ENCODE data around the gene GSN. TPM values are rescaled to one million over a fixed set of nuclear protein-coding genes. Genes with fewer than 3 reads are reported as not detected.
"Not testable (repeated sequence)": the region's sequence is repeated elsewhere in the genome, so short reads cannot be mapped to it uniquely, and the experiment has no call there.

GSN gene
- polyA plus RNA-seq, 3 donors, result 183 to 2,232 (median 1,519) TPM

DNA sequence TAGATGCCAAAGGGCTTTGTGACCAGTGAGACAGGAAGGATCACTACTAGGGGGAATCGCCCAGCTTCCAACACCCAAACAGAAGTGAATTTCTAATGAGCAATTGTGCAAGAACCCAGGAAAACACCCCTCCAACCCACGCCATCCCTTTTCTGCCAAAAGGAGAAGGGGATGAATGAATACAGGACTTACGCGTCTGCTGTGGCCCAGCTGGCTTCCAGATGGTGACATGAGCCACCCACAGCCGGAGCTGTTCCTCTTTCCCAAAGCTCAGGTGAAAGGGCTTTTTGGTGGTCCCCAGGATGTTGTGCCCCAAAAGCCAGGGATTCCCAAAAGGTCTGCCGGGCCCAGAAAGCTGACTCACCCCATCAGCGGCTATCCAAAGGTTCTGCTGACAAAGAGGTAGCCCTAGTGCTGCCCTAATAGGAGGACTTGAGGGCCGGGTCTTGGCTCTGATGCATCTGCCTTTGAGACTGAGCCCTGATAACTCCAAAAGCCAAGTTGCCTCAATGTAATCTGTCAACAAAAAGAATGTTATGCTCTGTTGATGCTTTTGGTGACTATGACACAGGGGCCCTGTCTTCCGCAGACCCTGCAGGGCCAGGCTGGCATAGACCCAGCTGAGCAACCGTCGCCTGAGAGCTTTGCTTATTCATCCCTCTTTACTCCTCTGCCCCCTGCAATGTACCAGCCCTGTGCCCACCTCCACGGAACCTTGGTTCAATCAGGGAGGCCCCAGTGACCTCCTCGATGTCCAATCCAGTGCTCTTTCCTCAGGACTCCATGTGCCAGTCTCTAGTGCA lies 14.5 kb downstream of the GSN start:
- peak overlapping the region; percentile 49 for H3K27ac ChIP-seq (ENCODE audit: low read depth, low read length)
- 20 to 77% (median 25%) methylated on average over 13 of the region's 13 CpGs for WGBS, 3 donors

DNA sequence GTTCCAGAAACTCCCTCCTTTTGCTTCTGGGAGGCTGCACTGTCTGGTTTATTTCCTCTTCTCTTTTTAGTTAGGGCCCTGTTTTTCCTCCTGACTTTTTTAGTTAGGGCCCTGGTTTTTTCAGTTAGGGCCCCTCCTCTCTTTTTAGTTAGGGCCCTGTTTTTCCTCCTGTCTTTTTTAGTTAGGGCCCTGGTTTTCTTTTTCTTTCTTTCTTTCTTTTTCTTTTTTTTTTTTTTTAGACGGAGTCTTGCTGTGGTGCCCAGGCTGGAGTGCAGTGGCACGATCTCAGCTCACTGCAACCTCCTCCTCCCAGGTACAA lies 15.1 kb downstream of the GSN start:
- H3K27ac ChIP-seq (ENCODE audit: low read depth, low read length), result no peak overlapping the region
- WGBS, 3 donors, result 48 to 74% (median 60%) methylated on average over 2 of the region's 2 CpGs

GRCh38 chr9:121283856-121284732 lies 16.1 kb downstream of the GSN start:
- peak overlapping the region; percentile 88 for H3K27ac ChIP-seq (ENCODE audit: low read depth, low read length)
- WGBS, 3 donors, result 59 to 73% (median 60%) methylated on average over 11 of the region's 11 CpGs

GRCh38 chr9:121284733-121285451 lies 16.9 kb downstream of the GSN start:
- 84 to 92% (median 90%) methylated on average over 9 of the region's 9 CpGs for WGBS, 3 donors
- peak overlapping the region; percentile 88 for H3K27ac ChIP-seq (ENCODE audit: low read depth, low read length)

DNA sequence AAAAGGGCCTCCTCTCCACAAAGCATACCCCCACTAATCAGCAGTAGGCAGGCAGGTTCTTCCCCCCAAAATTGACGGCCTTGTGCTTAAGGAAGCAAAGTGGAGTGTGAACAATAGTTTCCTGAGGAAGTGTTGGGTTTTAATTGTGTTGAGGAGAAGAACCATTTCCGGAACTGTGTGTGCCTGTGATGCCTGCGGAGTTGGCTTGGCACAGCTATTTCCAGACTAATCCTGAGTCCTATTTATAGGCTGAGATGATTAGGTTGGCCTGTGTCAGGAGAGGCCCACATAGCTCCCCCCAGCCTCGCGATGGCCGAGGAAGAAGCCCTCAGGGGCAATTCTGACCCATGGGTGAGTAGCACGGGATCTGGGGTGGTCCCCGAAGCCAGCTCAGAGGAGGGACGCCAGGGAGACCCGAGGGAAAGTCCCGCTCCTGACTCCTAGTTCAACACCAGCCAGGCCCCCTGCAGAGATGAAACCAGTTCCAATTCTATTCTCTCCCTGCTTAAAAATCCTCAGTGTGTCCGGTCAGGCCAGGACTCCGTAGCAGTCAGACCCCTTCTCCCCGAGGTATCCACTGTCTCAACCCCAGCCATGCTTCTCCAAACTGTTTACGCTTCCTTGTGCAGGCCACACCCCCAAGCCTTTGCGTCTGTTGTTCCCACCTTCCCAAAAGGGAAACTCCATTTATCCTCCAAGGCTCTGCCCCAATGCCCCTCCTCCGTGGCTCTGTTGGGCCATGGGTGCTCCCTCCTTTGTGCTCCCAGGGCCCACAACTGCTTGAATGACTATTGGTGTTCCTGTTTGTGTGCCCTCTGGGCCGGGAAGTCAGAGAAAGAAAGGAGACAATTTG lies 18.1 kb downstream of the GSN start:
- 12 to 71% (median 18%) methylated on average over 18 of the region's 18 CpGs for WGBS, 3 donors
- peak overlapping the region; percentile 98 for H3K27ac ChIP-seq (ENCODE audit: low read depth, low read length)

DNA sequence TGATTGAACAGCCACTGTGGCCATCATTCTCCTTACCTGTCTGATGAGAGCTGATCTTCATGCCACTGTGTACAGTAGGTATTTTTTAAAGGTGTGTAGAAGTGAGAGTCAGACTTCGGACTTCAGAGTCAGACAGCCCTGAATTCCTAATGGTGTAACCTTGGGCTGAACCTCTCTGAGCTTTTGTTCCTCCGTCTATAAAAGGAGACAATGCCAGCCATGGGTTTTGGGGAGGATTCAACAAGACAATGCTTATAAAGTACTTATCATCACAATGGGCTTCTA lies 18.7 kb downstream of the GSN start:
- WGBS, 3 donors, result 34 to 77% (median 46%) methylated on average over 2 of the region's 2 CpGs
- peak overlapping the region; percentile 98 for H3K27ac ChIP-seq (ENCODE audit: low read depth, low read length)

DNA sequence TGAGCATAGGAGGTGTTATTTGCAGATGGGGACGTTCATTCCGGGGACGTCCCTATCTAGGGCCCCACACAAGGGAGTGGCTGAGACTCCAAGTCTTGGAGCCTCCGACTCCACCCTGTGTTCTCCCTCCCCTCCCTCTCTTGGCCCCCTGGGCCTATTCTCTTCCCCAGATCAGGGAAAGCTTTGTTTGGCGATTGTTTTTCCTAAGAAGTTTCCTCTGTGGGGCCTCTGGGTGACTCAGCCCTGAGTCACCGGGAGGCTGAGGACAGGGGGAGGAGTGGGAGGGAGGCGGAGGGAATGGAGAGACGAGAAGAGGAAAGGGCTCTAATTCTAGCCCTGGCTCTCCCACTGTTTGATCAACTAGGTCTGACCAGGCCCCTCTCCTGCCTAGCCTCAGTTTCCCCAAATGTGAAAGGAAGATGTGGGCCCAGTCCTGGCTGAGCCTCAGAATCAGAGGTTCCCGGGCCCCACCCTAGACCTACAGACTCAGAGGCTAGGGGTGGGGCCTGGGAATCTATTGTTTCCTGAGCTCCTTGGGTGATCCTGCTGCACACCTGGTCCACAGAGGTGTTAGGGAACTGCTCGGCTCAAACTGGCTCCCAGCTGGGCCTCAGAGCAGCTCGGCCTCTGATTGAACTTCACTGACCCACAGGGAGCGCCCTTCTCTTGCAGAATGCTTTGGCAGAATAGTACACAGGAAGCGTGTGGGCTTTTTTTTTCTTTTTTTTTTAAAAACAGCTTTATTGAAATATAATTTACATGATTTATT lies 19.2 kb downstream of the GSN start:
- 10 to 50% (median 12%) methylated on average over 13 of the region's 13 CpGs for WGBS, 3 donors
- peak overlapping the region; percentile 98 for H3K27ac ChIP-seq (ENCODE audit: low read depth, low read length)

DNA sequence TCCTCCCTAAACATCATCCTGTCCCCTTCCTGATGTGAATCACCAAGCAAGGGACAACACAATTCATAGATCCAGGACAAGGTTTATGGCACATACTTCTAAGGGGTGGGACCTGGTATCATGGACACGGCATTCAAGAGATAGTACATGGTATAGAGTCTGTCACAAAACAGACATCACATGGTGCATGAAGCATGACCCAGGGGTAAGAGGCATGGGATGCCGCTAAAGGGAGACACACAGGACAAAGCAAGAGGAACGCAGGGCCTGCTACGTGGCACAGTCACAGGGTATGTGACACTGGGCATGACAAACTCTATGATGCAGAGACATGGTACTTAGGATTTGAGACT lies 20.7 kb downstream of the GSN start:
- 50 to 72% (median 55%) methylated on average over 4 of the region's 4 CpGs for WGBS, 3 donors
- peak overlapping the region; percentile 32 for H3K27ac ChIP-seq (ENCODE audit: low read depth, low read length)

- 13 to 48% (median 13%) methylated on average over 10 of the region's 10 CpGs for WGBS, 3 donors
- H3K27ac ChIP-seq (ENCODE audit: low read depth, low read length), result peak overlapping the region; percentile 39
These were observed 21.2 kb downstream of the GSN start for GRCh38 chr9:121289026-121289771.

- 50 to 77% (median 60%) methylated on average over 7 of the region's 7 CpGs for WGBS, 3 donors
- H3K27ac ChIP-seq (ENCODE audit: low read depth, low read length), result peak overlapping the region; percentile 39
These were observed 21.9 kb downstream of the GSN start for GRCh38 chr9:121289772-121290370.

- H3K27ac ChIP-seq (ENCODE audit: low read depth, low read length), result not testable (repeated sequence)
- WGBS, 3 donors, result 85 to 98% (median 95%) methylated on average over 3 to 4 of the region's 4 CpGs
These were observed 23.6 kb downstream of the GSN start for GRCh38 chr9:121291536-121291935.

GRCh38 chr9:121292051-121292450 lies 24.1 kb downstream of the GSN start:
- H3K27ac ChIP-seq (ENCODE audit: low read depth, low read length), result no peak overlapping the region
- 94 to 100% (median 97%) methylated on average over 1 of the region's 1 CpG for WGBS, 3 donors

DNA sequence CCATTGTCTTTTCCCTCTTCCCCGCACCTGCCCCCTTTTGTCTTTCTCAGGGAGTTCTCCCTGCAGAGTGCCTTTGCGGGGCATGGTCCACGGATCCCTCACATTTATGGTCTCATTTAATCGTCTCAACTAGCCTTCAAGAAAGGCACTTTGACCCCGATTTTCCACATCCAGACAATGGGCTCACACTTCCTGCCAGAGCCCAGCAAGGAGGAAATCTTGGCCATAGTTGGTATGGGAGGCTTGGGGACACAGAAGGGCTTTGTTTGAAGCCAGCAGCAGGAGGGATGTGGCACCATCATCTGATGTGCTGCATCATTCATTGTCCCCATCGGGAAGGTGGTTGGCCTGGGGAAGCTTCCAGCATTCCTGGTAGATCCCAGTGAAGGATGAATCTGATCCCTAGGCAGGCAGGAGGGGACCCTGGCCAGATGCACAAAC lies 24.9 kb downstream of the GSN start:
- no peak overlapping the region for H3K27ac ChIP-seq (ENCODE audit: low read depth, low read length)
- 73 to 77% (median 75%) methylated on average over 6 of the region's 6 CpGs for WGBS, 3 donors

GRCh38 chr9:121294151-121294743 lies 26.3 kb downstream of the GSN start:
- H3K27ac ChIP-seq (ENCODE audit: low read depth, low read length), result peak overlapping the region; percentile 52
- 45 to 78% (median 58%) methylated on average over 6 of the region's 6 CpGs for WGBS, 3 donors

- peak overlapping the region; percentile 45 for H3K27ac ChIP-seq (ENCODE audit: low read depth, low read length)
- WGBS, 3 donors, result 61 to 84% (median 71%) methylated on average over 13 of the region's 13 CpGs
These were observed 27.1 kb downstream of the GSN start for GRCh38 chr9:121294866-121295661.

Data from adipose tissue (tissue), 3 donors.